Right ventricle myocardium superior (tissue), 1 donor: ENCODE measurements around the gene FCRLB. TPM values are rescaled to one million over a fixed set of nuclear protein-coding genes. Genes with fewer than 3 reads are reported as not detected.
"Not testable (repeated sequence)": the region's sequence is repeated elsewhere in the genome, so short reads cannot be mapped to it uniquely, and the experiment has no call there.

ENCODE experiments used
- ATAC-seq: fragments of 200-7000 bp; cut with Tn5 transposase; one replicate; pipeline ENCODE4 v1.9.1; 2020; ENCODE audit warnings: mild to moderate bottlenecking; ENCODE audit not compliant: poor library complexity
- DNase-seq: peaks from one replicate; pipeline ENCODE4 v3.0.0-alpha.2; 2020
- intact Hi-C: fragments of 100-400 bp; cut with DNase I; formaldehyde crosslinking; loops from one replicate; pipeline ENCODE4 v1.11.2; 2022
- total RNA-seq: library from RNA; stranded (reverse); fragmentation: NEBNext Ultra II Directional; extraction: Animal tissue kit (Norgen Biotek cat#: 25700); gene quantifications from one replicate; pipeline ENCODE4 v1.2.1, GENCODE V29; 2021
- donor health status: DM: no; HTN: yes; CAD: no; lungs with severe emphysema.

The FCRLB gene
- total RNA-seq, 1 donor from 2014 or later, result 0.19 TPM

GRCh38 chr1:161710560-161710959 is 10.8 kb upstream of the FCRLB start:
- ATAC-seq (no peak), DNase-seq (no peak)
- intact Hi-C loops, result no loop called here

GRCh38 chr1:161718559-161719324 is 2.6 kb upstream of the FCRLB start:
- intact Hi-C loops, result no loop called here
- ATAC-seq, result no peak
- no peak for DNase-seq

GRCh38 chr1:161719325-161719611 is 2.1 kb upstream of the FCRLB start:
- intact Hi-C loops, result no loop called here
- DNase-seq, result no peak
- no peak for ATAC-seq

GRCh38 chr1:161720422-161720821 is 922 bp upstream of the FCRLB start:
- DNase-seq (no peak), ATAC-seq (no peak)
- intact Hi-C loops, result no loop called here

- DNase-seq, result no peak
- intact Hi-C loops, result no loop called here
- ATAC-seq, result no peak
Measured at GRCh38 chr1:161721738-161722343, 497 bp downstream of the FCRLB start.

GRCh38 chr1:161722406-161722805 is 1.1 kb downstream of the FCRLB start:
- ATAC-seq (no peak), DNase-seq (no peak)
- intact Hi-C loops, result no loop called here

- DNase-seq (no peak), ATAC-seq (no peak)
- intact Hi-C loops, result no loop called here
Measured at GRCh38 chr1:161723459-161724141, 2.3 kb downstream of the FCRLB start.

- DNase-seq, ATAC-seq, intact Hi-C loops: not testable (repeated sequence)
Measured at GRCh38 chr1:161725258-161725907, 4.0 kb downstream of the FCRLB start.

- intact Hi-C loops, result no loop called here
- peak; percentile 54 for ATAC-seq
Measured at GRCh38 chr1:161725908-161726472, 4.6 kb downstream of the FCRLB start.

GRCh38 chr1:161726473-161727255 is 5.3 kb downstream of the FCRLB start:
- ATAC-seq (peak; percentile 93), DNase-seq (peak; percentile 92)
- intact Hi-C loops, result no loop called here

More at GRCh38 chr1:161725908-161726472, 4.6 kb downstream of the FCRLB start:
- DNase-seq, result peak; percentile 75

GRCh38 chr1:161727256-161727924 is 6.0 kb downstream of the FCRLB start:
- DNase-seq (no peak), ATAC-seq (no peak)
- intact Hi-C loops, result no loop called here

GRCh38 chr1:161728376-161729226 is 7.3 kb downstream of the FCRLB start:
- DNase-seq (no peak), ATAC-seq (no peak)
- intact Hi-C loops, result no loop called here

GRCh38 chr1:161730050-161730564 is 8.8 kb downstream of the FCRLB start:
- no peak for DNase-seq
- ATAC-seq, result no peak
- intact Hi-C loops, result loop anchor here (10.0 kb wide), 1 partner anchor 245 kb away; no protein-coding TSS in a partner anchor

- no peak for DNase-seq
- no peak for ATAC-seq
- intact Hi-C loops, result loop anchor here (10.0 kb wide), 1 partner anchor 246 kb away; no protein-coding TSS in a partner anchor
Measured at GRCh38 chr1:161731241-161731640, 9.9 kb downstream of the FCRLB start.

- no peak for DNase-seq
- intact Hi-C loops, result loop anchor here (10.0 kb wide), 1 partner anchor 247 kb away; no protein-coding TSS in a partner anchor
- ATAC-seq, result no peak
Measured at GRCh38 chr1:161731981-161732718, 10.8 kb downstream of the FCRLB start.

GRCh38 chr1:161733526-161733925 is 12.2 kb downstream of the FCRLB start:
- DNase-seq, result no peak
- no peak for ATAC-seq
- intact Hi-C loops, result loop anchor here (10.0 kb wide), 1 partner anchor 249 kb away; no protein-coding TSS in a partner anchor
